Neutrophil (primary cell): Measurements from ENCODE around the gene GPR39.

Experiments
- H3K27ac ChIP-seq: fragments of 200-600 bp; sonication (generic); 2 replicates; pipeline ENCODE4 v1.5.1; 2016; ENCODE audit warnings: mild to moderate bottlenecking, moderate library complexity
- H3K27me3 ChIP-seq: fragments of 200-600 bp; sonication (generic); 2 replicates; pipeline ENCODE4 v1.6.0; 2016; ENCODE audit warnings: mild to moderate bottlenecking
- H3K36me3 ChIP-seq: fragments of 200-600 bp; sonication (generic); 2 replicates; pipeline ENCODE4 v1.5.1; 2017
- H3K4me1 ChIP-seq, 2 experiments: fragments of 200-600 bp in 1 of 2; sonication (generic) in 1 of 2; 1 replicate in 1 of 2; 2 replicates in 1 of 2; pipeline versions ENCODE4 v1.5.1 to v1.6.1; 2013 to 2016; ENCODE audit warnings: low read depth in 1 of 2, low read length in 1 of 2, mild to moderate bottlenecking in 1 of 2, moderate library complexity in 1 of 2; ENCODE audit not compliant: control insufficient read depth in 1 of 2, insufficient read depth in 1 of 2
- H3K4me3 ChIP-seq, 2 experiments: fragments of 200-600 bp in 1 of 2; sonication (generic) in 1 of 2; 1 replicate in 1 of 2; 2 replicates in 1 of 2; pipeline ENCODE4 v1.5.1; 2013 to 2016; ENCODE audit warnings: low read depth in 1 of 2, low read length in 1 of 2, mild to moderate bottlenecking in 1 of 2, moderate library complexity in 1 of 2
- H3K9me3 ChIP-seq: fragments of 200-600 bp; sonication (generic); 2 replicates; pipeline ENCODE4 v1.5.1; 2016
- TF ChIP-seq, protein P1 (sequence below): fragments of 200-600 bp; sonication (generic); IDR thresholded peaks from 2 replicates; pipeline ENCODE4 v1.5.1; 2016; ENCODE audit warnings: antibody characterized with exemption

Gene GPR39

DNA sequence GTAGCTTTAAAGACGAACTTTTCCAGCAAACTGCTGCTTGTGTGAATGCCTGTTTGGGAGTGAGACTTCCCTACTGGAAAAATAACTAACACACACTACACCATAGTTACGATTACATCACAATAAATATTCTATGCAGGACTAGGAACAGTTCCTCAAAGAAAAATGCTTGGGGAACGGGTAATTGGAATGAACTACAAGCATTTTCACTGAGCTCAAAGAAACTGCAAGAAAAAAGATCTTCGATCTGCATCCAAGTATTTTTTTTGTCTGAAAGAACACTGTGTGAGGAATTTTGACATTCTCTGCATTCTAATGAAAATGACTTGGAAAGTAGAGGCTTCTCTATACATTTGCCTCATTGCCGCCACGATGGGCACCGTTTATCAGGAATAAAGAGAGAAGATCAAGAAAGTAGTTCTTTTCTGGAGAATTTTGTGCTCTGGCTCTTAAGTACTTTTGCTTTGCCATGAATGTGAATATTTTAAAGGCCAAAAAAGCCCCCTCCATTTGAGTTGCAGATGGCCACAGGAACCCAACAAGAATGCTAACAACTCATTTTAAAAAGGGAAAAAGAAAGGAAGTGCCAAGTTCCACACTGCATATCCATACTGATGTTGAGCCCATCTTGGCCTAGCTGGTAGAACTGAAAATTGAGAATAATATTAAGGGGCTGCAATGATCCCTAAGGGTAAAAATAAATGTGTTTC lies 239.8 kb downstream of the GPR39 start:
- no peaks in the 10 kb centered on the region for H3K4me1 ChIP-seq
- H3K36me3 ChIP-seq: no peaks in the 10 kb centered on the region

GRCh38 chr2:132659331-132659730 lies 242.7 kb downstream of the GPR39 start:
- no peaks in the 10 kb centered on the region for H3K36me3 ChIP-seq
- H3K9me3 ChIP-seq: no peaks in the 10 kb centered on the region
- no peak overlapping the region for H3K27ac ChIP-seq
- TF ChIP-seq, protein P1, sequence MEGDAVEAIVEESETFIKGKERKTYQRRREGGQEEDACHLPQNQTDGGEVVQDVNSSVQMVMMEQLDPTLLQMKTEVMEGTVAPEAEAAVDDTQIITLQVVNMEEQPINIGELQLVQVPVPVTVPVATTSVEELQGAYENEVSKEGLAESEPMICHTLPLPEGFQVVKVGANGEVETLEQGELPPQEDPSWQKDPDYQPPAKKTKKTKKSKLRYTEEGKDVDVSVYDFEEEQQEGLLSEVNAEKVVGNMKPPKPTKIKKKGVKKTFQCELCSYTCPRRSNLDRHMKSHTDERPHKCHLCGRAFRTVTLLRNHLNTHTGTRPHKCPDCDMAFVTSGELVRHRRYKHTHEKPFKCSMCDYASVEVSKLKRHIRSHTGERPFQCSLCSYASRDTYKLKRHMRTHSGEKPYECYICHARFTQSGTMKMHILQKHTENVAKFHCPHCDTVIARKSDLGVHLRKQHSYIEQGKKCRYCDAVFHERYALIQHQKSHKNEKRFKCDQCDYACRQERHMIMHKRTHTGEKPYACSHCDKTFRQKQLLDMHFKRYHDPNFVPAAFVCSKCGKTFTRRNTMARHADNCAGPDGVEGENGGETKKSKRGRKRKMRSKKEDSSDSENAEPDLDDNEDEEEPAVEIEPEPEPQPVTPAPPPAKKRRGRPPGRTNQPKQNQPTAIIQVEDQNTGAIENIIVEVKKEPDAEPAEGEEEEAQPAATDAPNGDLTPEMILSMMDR: no peak
- no peaks in the 10 kb centered on the region for H3K4me1 ChIP-seq
- no peak overlapping the region for H3K4me3 ChIP-seq
- no peaks in the 10 kb centered on the region for H3K27me3 ChIP-seq

More for the DNA sequence above, 239.8 kb downstream of the GPR39 start:
- Histone ChIP-seq H3K4me3 (no peak overlapping the region), H3K9me3 (no peaks in the 10 kb centered on the region), H3K27me3 (no peaks in the 10 kb centered on the region), H3K27ac (no peak overlapping the region)
- TF ChIP-seq, protein P1: no peak

GRCh38 chr2:132662732-132663131 lies 246.1 kb downstream of the GPR39 start:
- Histone ChIP-seq H3K4me3 (no peak overlapping the region), H3K27me3 (peaks cover 17% of the 10 kb centered on the region), H3K27ac (no peak overlapping the region), H3K36me3 (no peaks in the 10 kb centered on the region), H3K9me3 (no peaks in the 10 kb centered on the region), H3K4me1 (no peaks in the 10 kb centered on the region)
- TF ChIP-seq, protein P1: no peak

GRCh38 chr2:132664096-132664495 lies 247.5 kb downstream of the GPR39 start:
- Histone ChIP-seq H3K9me3 (no peaks in the 10 kb centered on the region), H3K27me3 (peaks cover 31% of the 10 kb centered on the region), H3K4me1 (no peaks in the 10 kb centered on the region), H3K36me3 (no peaks in the 10 kb centered on the region), H3K27ac (no peak overlapping the region), H3K4me3 (no peak overlapping the region)
- TF ChIP-seq, protein P1: no peak

DNA sequence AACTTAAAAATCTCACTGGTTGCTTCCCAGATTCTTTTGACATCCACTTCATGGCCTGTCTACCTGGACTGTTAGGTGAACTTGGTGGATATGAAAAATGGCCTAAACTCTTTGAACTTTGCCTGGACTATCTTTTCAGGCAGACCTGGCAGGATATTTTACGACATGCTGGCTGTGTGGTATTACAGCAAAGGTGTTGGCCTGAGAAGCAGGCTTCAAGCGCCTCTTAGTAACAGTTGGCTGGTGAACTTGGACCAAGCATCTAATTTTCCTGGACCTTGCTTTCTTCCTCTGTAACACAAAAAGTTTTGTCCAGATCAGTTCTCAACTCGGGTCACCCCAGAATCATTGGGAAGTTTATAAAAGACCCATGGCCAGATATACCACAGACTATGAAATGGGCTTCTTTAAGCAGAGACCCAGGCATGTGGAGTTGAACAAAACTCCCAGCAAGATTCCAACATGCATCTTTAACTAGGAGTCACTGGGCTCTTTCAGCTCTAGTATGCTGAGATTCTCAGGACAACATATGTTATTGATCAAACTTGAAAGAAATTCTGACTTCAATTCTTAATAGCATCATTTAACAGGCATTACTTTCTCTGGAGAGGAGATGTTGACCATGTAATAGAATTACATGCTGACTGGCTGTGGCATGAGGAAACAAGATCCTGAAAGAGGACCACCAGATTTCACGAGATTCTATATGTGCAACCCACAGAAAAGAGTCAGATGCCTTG lies 249.0 kb downstream of the GPR39 start:
- Histone ChIP-seq H3K27ac (no peak overlapping the region), H3K9me3 (no peaks in the 10 kb centered on the region), H3K27me3 (peaks cover 46% of the 10 kb centered on the region), H3K4me3 (no peak overlapping the region), H3K36me3 (no peaks in the 10 kb centered on the region), H3K4me1 (no peaks in the 10 kb centered on the region)
- TF ChIP-seq, protein P1: no peak
